DOHH2 (cell line): ENCODE results near the gene GPR22.

Experiments
- H3F3A ChIP-seq: fragments of 200-600 bp; sonication (generic), shearing (Covaris generic); 2 replicates; pipeline ENCODE4 v1.6.0; 2016; ENCODE audit warnings: antibody characterized with exemption, mild to moderate bottlenecking; ENCODE audit not compliant: control insufficient read depth, insufficient read depth
- H3K27ac ChIP-seq: fragments of 200-600 bp; sonication (generic); 2 replicates; pipeline ENCODE4 v1.5.1; 2014; ENCODE audit warnings: low read depth, mild to moderate bottlenecking, low read length, moderate library complexity
- H3K27me3 ChIP-seq: fragments of 200-600 bp; sonication (generic); 2 replicates; pipeline ENCODE4 v1.6.1; 2014; ENCODE audit warnings: mild to moderate bottlenecking, low read length, mixed read lengths; ENCODE audit not compliant: control insufficient read depth
- H3K36me3 ChIP-seq: fragments of 200-600 bp; sonication (generic); 2 replicates; pipeline ENCODE4 v1.6.1; 2014; ENCODE audit warnings: mild to moderate bottlenecking, low read length, moderate library complexity, mixed read lengths; ENCODE audit not compliant: control insufficient read depth
- H3K4me1 ChIP-seq: fragments of 200-600 bp; sonication (generic); 2 replicates; pipeline ENCODE4 v1.6.1; 2014; ENCODE audit warnings: mild to moderate bottlenecking, low read length, mixed read lengths; ENCODE audit not compliant: control insufficient read depth
- H3K4me2 ChIP-seq: fragments of 200-600 bp; sonication (generic); 2 replicates; pipeline ENCODE4 v1.6.0; 2014; ENCODE audit warnings: mild to moderate bottlenecking, low read length, moderate library complexity
- H3K4me3 ChIP-seq: fragments of 200-600 bp; sonication (generic); 2 replicates; pipeline ENCODE4 v1.5.1; 2014; ENCODE audit warnings: mild to moderate bottlenecking, low read length, mixed read lengths
- H3K79me2 ChIP-seq: fragments of 200-600 bp; sonication (generic); 2 replicates; pipeline ENCODE4 v1.6.1; 2014; ENCODE audit warnings: mild to moderate bottlenecking, low read length, mixed read lengths; ENCODE audit not compliant: control insufficient read depth
- H3K9me2 ChIP-seq: fragments of 200-600 bp; sonication (generic); replicated peaks from 2 replicates; pipeline ENCODE4 v1.6.1; 2014; ENCODE audit warnings: mild to moderate bottlenecking, low read length, mixed read lengths; ENCODE audit not compliant: control insufficient read depth
- H3K9me3 ChIP-seq: fragments of 200-600 bp; sonication (generic); 2 replicates; pipeline ENCODE4 v1.6.1; 2014; ENCODE audit warnings: antibody characterized with exemption, low read length, mixed read lengths; ENCODE audit not compliant: control insufficient read depth, insufficient read depth
- H4K20me1 ChIP-seq: fragments of 200-600 bp; sonication (generic); 2 replicates; pipeline ENCODE4 v1.6.0; 2014; ENCODE audit warnings: low read depth, mild to moderate bottlenecking, antibody characterized with exemption, low read length, moderate library complexity; ENCODE audit not compliant: control insufficient read depth, insufficient read depth
- CTCF ChIP-seq: fragments of 200-600 bp; sonication (generic); IDR thresholded peaks from one replicate; pipeline ENCODE4 v1.5.1; 2014; ENCODE audit warnings: antibody characterized with exemption, mild to moderate bottlenecking, low read depth, low read length; ENCODE audit not compliant: poor library complexity, severe bottlenecking
- EZH2phosphoT487 ChIP-seq: fragments of 200-600 bp; sonication (generic); IDR thresholded peaks from 2 replicates; pipeline ENCODE4 v1.6.1; 2017; ENCODE audit warnings: borderline replicate concordance, mild to moderate bottlenecking, antibody characterized with exemption, low read length, moderate library complexity, mixed read lengths

The GPR22 gene

DNA sequence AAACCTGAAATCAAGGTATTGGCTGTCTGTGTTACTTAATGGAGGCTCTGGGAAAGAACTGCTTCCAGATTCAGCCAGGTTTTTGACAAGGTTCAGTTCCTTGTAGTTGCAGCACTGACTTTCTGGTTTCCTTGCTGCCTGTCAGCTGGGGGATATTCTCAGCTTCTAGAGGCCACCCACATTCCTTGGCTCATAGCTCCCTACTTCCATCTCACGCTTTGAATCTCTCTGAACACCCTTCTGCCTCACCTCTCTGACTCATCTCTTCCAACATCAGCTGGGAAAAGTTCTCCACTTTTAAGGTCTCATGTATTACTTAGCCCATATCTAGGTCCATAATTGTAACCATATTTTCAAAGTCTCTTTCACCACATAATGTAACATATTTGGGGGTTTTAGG, 22.9 kb upstream of the GPR22 start:
- no peak for TF ChIP-seq CTCF
- no peak for TF ChIP-seq EZH2phosphoT487
- no peaks in the 10 kb centered on the region for H3F3A ChIP-seq

GRCh38 chr7:107450970-107451369, 18.9 kb upstream of the GPR22 start:
- H3K9me2 ChIP-seq, result no peaks in the 10 kb centered on the region
- no peak overlapping the region for H3K4me2 ChIP-seq
- H3K27ac ChIP-seq, result no peak overlapping the region
- H3K4me1 ChIP-seq, result no peaks in the 10 kb centered on the region
- H3K9me3 ChIP-seq, result no peaks in the 10 kb centered on the region
- no peaks in the 10 kb centered on the region for H3F3A ChIP-seq
- H3K36me3 ChIP-seq, result no peaks in the 10 kb centered on the region
- H3K79me2 ChIP-seq, result no peaks in the 10 kb centered on the region
- no peaks in the 10 kb centered on the region for H4K20me1 ChIP-seq
- H3K27me3 ChIP-seq, result no peaks in the 10 kb centered on the region
- no peak overlapping the region for H3K4me3 ChIP-seq
- TF ChIP-seq CTCF (no peak), EZH2phosphoT487 (no peak)

More for the DNA sequence above, 22.9 kb upstream of the GPR22 start:
- no peaks in the 10 kb centered on the region for H3K36me3 ChIP-seq
- H4K20me1 ChIP-seq, result no peaks in the 10 kb centered on the region
- H3K27me3 ChIP-seq, result no peaks in the 10 kb centered on the region
- no peaks in the 10 kb centered on the region for H3K79me2 ChIP-seq
- no peak overlapping the region for H3K4me2 ChIP-seq
- H3K4me3 ChIP-seq, result no peak overlapping the region
- H3K4me1 ChIP-seq, result no peaks in the 10 kb centered on the region
- H3K9me3 ChIP-seq, result peaks cover 2% of the 10 kb centered on the region; the same call in 1 of the 2 replicates
- no peaks in the 10 kb centered on the region for H3K9me2 ChIP-seq
- H3K27ac ChIP-seq, result no peak overlapping the region

DNA sequence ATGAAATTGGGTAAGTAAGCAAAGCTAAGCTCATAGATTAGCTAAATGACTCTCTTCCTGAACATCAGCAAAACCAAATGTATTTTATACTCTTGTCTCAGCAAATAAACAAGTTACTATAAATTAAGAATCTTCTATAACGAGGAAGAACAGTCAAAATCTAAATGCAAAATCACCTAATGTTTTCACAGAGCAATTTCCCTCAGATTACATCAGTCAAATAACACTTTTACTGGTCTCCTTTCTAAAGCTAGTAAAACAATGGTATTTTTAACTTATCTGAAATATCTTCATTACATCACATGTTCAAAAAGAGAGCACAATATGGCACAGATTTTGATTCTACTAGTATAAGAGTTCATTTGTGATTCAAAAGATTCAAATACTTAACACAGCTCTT, 16.5 kb upstream of the GPR22 start:
- H3K9me3 ChIP-seq, result no peaks in the 10 kb centered on the region
- H3K27me3 ChIP-seq, result no peaks in the 10 kb centered on the region
- no peaks in the 10 kb centered on the region for H3K9me2 ChIP-seq
- no peak overlapping the region for H3K27ac ChIP-seq
- no peaks in the 10 kb centered on the region for H4K20me1 ChIP-seq
- no peaks in the 10 kb centered on the region for H3K36me3 ChIP-seq
- TF ChIP-seq EZH2phosphoT487, result no peak
- no peak for TF ChIP-seq CTCF
- H3K4me3 ChIP-seq, result no peak overlapping the region
- H3K79me2 ChIP-seq, result no peaks in the 10 kb centered on the region
- no peak overlapping the region for H3K4me2 ChIP-seq
- no peaks in the 10 kb centered on the region for H3F3A ChIP-seq
- no peaks in the 10 kb centered on the region for H3K4me1 ChIP-seq
